ENCODE measurements around the gene AMBP. TPM values are rescaled to one million over a fixed set of nuclear protein-coding genes. Genes with fewer than 3 reads are reported as not detected.

AMBP gene
- total RNA-seq, 5 donors from 2014 or later (not counting 1 experiment from before 2014, with no cell fraction given) = 2.2 to 3.3 (median 3.0) TPM; not detected in 2

GRCh38 chr9:114081441-114082016 is 3.4 kb upstream of the AMBP start:
- no peak overlapping the region for H3K27ac ChIP-seq (ENCODE audit: low read length)
- H3K4me3 ChIP-seq (ENCODE audit: control insufficient read depth in 1 of 2, extremely low read depth in 1 of 2, low read length in 1 of 2) = no peak overlapping the region
- Mint-ChIP-seq H3K9me3 (no peaks in the 10 kb centered on the region), H3K36me3 (no peaks in the 10 kb centered on the region), H3K27me3 (peaks cover 8 to 9% of the 10 kb centered on the region in 2 donors), H3K4me1 (peaks cover 0 to 2% (median 0%) of the 10 kb centered on the region in 3 donors), H3K27ac (no peak overlapping the region), H3K4me3 (no peak overlapping the region)
- ATAC-seq (replicated peaks in 1 of 4) = no peak
- CTCF ChIA-PET = no interaction called here
- peak in 2 of 35 experiments; percentile 2 to 14 for DNase-seq
- peaks cover 0 to 32% of the 10 kb centered on the region in 2 experiments for H3K27me3 ChIP-seq (replicated peaks in 1 of 2; ENCODE audit: control insufficient read depth in 2 of 2, extremely low read depth in 1 of 2, insufficient read depth in 2 of 2, low read length in 1 of 2)
- WGBS (ENCODE audit: insufficient coverage) = 88% methylated on average over 5 of the region's 6 CpGs
- POLR2A ChIA-PET = no interaction called here
- no peaks in the 10 kb centered on the region for H3K9me3 ChIP-seq
- peaks cover 0 to 4% of the 10 kb centered on the region in 2 experiments for H3K4me1 ChIP-seq (ENCODE audit: control insufficient read depth in 1 of 2, extremely low read depth in 1 of 2, insufficient read depth in 2 of 2, low read length in 2 of 2)
- H3K36me3 ChIP-seq (ENCODE audit: control insufficient read depth in 2 of 2, extremely low read depth in 1 of 2, insufficient read depth in 1 of 2, low read length in 1 of 2) = no peaks in the 10 kb centered on the region

DNA sequence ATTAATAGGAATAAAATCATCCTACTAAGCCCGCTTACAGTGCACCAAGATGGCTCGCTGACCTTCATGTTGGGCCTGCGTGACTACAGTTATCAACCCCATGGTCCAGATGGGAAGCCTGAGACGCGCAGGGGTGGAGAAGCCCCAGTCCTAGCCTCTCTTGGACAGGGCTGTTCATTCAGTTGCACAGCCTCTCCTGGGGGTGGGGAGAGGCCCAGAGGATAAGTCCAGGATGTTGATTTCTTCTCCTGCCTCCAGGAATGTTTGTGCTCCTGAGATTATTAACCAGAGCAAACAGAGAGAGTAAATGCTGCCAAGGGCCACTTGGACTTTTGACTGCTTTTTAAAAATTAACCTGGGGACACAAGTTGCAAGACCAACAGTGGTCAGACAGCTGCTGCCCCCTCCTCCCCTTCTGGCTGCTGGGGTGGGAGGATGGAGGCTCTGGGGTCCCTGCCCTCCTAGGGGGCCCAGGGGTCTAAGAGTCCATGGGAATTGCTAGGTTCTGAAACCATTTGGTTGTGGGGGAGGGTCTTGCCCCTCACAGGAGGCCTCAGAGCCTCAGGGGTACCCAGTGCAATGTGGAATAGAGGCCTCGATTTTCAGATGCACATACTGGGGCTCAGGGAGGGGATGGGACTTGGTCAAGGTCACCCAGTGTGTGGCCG is 2.8 kb upstream of the AMBP start:
- POLR2A ChIA-PET = no interaction called here
- H3K27me3 Mint-ChIP-seq = peaks cover 12 to 13% of the 10 kb centered on the region in 2 donors
- Histone ChIP-seq H3K27ac (ENCODE audit: low read length) (no peak overlapping the region), H3K36me3 (ENCODE audit: control insufficient read depth in 2 of 2, extremely low read depth in 1 of 2, insufficient read depth in 1 of 2, low read length in 1 of 2) (no peaks in the 10 kb centered on the region), H3K9me3 (no peaks in the 10 kb centered on the region), H3K4me3 (ENCODE audit: control insufficient read depth in 1 of 2, extremely low read depth in 1 of 2, low read length in 1 of 2) (no peak overlapping the region), H3K4me1 (ENCODE audit: control insufficient read depth in 1 of 2, extremely low read depth in 1 of 2, insufficient read depth in 2 of 2, low read length in 2 of 2) (peaks cover 0 to 4% of the 10 kb centered on the region in 2 experiments), H3K27me3 (replicated peaks in 1 of 2; ENCODE audit: control insufficient read depth in 2 of 2, extremely low read depth in 1 of 2, insufficient read depth in 2 of 2, low read length in 1 of 2) (peaks cover 0 to 35% of the 10 kb centered on the region in 2 experiments)
- ATAC-seq (replicated peaks in 1 of 4) (no peak), DNase-seq (no peak)
- no peaks in the 10 kb centered on the region for H3K36me3 Mint-ChIP-seq
- peaks cover 0 to 2% (median 0%) of the 10 kb centered on the region in 3 donors for H3K4me1 Mint-ChIP-seq
- CTCF ChIA-PET = interaction anchor here in 1 of 2 donors (1.0 kb wide), 1 partner anchor 210 kb away, joined by 3 read pairs; no protein-coding TSS in a partner anchor
- H3K27ac Mint-ChIP-seq = no peak overlapping the region
- 78% methylated on average over 4 of the region's 7 CpGs for WGBS (ENCODE audit: insufficient coverage)
- no peaks in the 10 kb centered on the region for H3K9me3 Mint-ChIP-seq
- H3K4me3 Mint-ChIP-seq = no peak overlapping the region

GRCh38 chr9:114080195-114080772 is 2.2 kb upstream of the AMBP start:
- WGBS (ENCODE audit: insufficient coverage) = 75% methylated on average over 2 of the region's 5 CpGs
- no peaks in the 10 kb centered on the region for H3K9me3 ChIP-seq
- Mint-ChIP-seq H3K36me3 (no peaks in the 10 kb centered on the region), H3K4me1 (peaks cover 0 to 2% (median 0%) of the 10 kb centered on the region in 3 donors), H3K9me3 (no peaks in the 10 kb centered on the region), H3K27ac (no peak overlapping the region), H3K4me3 (no peak overlapping the region), H3K27me3 (peaks cover 18 to 19% of the 10 kb centered on the region in 2 donors)
- no peak overlapping the region for H3K4me3 ChIP-seq (ENCODE audit: control insufficient read depth in 1 of 2, extremely low read depth in 1 of 2, low read length in 1 of 2)
- POLR2A ChIA-PET = no interaction called here
- peaks cover 0 to 4% of the 10 kb centered on the region in 2 experiments for H3K4me1 ChIP-seq (ENCODE audit: control insufficient read depth in 1 of 2, extremely low read depth in 1 of 2, insufficient read depth in 2 of 2, low read length in 2 of 2)
- DNase-seq = no peak
- H3K36me3 ChIP-seq (ENCODE audit: control insufficient read depth in 2 of 2, extremely low read depth in 1 of 2, insufficient read depth in 1 of 2, low read length in 1 of 2) = no peaks in the 10 kb centered on the region
- CTCF ChIA-PET = interaction anchor here in 1 of 2 donors (1.0 kb wide), 1 partner anchor 211 kb away, joined by 3 read pairs; no protein-coding TSS in a partner anchor
- H3K27ac ChIP-seq (ENCODE audit: low read length) = no peak overlapping the region
- H3K27me3 ChIP-seq (replicated peaks in 1 of 2; ENCODE audit: control insufficient read depth in 2 of 2, extremely low read depth in 1 of 2, insufficient read depth in 2 of 2, low read length in 1 of 2) = peaks cover 0 to 40% of the 10 kb centered on the region in 2 experiments
- no peak for ATAC-seq (replicated peaks in 1 of 4)

GRCh38 chr9:114078781-114079156 is 669 bp upstream of the AMBP start:
- no peaks in the 10 kb centered on the region for H3K36me3 Mint-ChIP-seq

GRCh38 chr9:114077162-114077837 is 800 bp downstream of the AMBP start:
- Histone ChIP-seq H3K9me3 (no peaks in the 10 kb centered on the region), H3K4me1 (ENCODE audit: control insufficient read depth in 1 of 2, extremely low read depth in 1 of 2, insufficient read depth in 2 of 2, low read length in 2 of 2) (no peaks in the 10 kb centered on the region), H3K4me3 (ENCODE audit: control insufficient read depth in 1 of 2, extremely low read depth in 1 of 2, low read length in 1 of 2) (no peak overlapping the region), H3K27ac (ENCODE audit: low read length) (no peak overlapping the region), H3K36me3 (ENCODE audit: control insufficient read depth in 2 of 2, extremely low read depth in 1 of 2, insufficient read depth in 1 of 2, low read length in 1 of 2) (no peaks in the 10 kb centered on the region), H3K27me3 (replicated peaks in 1 of 2; ENCODE audit: control insufficient read depth in 2 of 2, extremely low read depth in 1 of 2, insufficient read depth in 2 of 2, low read length in 1 of 2) (peaks cover 0 to 40% of the 10 kb centered on the region in 2 experiments)
- DNase-seq = no peak
- peak in 1 of 4 experiments; percentile 4 for ATAC-seq (replicated peaks in 1 of 4)
- ChIA-PET CTCF (no interaction called here), POLR2A (no interaction called here)
- H3K9me3 Mint-ChIP-seq = no peaks in the 10 kb centered on the region
- no peak overlapping the region for H3K4me3 Mint-ChIP-seq
- H3K4me1 Mint-ChIP-seq = no peaks in the 10 kb centered on the region
- H3K27ac Mint-ChIP-seq = no peak overlapping the region
- WGBS (ENCODE audit: insufficient coverage) = 68% methylated on average over 5 of the region's 7 CpGs
- H3K36me3 Mint-ChIP-seq = no peaks in the 10 kb centered on the region
- peaks cover 19 to 25% of the 10 kb centered on the region in 2 donors for H3K27me3 Mint-ChIP-seq

More at GRCh38 chr9:114078781-114079156, 669 bp upstream of the AMBP start:
- Histone ChIP-seq H3K27me3 (replicated peaks in 1 of 2; ENCODE audit: control insufficient read depth in 2 of 2, extremely low read depth in 1 of 2, insufficient read depth in 2 of 2, low read length in 1 of 2) (peaks cover 0 to 40% of the 10 kb centered on the region in 2 experiments), H3K4me1 (ENCODE audit: control insufficient read depth in 1 of 2, extremely low read depth in 1 of 2, insufficient read depth in 2 of 2, low read length in 2 of 2) (peaks cover 0 to 4% of the 10 kb centered on the region in 2 experiments), H3K36me3 (ENCODE audit: control insufficient read depth in 2 of 2, extremely low read depth in 1 of 2, insufficient read depth in 1 of 2, low read length in 1 of 2) (no peaks in the 10 kb centered on the region), H3K4me3 (ENCODE audit: control insufficient read depth in 1 of 2, extremely low read depth in 1 of 2, low read length in 1 of 2) (no peak overlapping the region), H3K9me3 (no peaks in the 10 kb centered on the region), H3K27ac (ENCODE audit: low read length) (no peak overlapping the region)
- POLR2A ChIA-PET = no interaction called here
- peak in 1 of 35 experiments; percentile 1 for DNase-seq
- no peak for ATAC-seq (replicated peaks in 1 of 4)
- CTCF ChIA-PET = no interaction called here
- Mint-ChIP-seq H3K9me3 (no peaks in the 10 kb centered on the region), H3K4me3 (no peak overlapping the region), H3K4me1 (peaks cover 0 to 2% (median 0%) of the 10 kb centered on the region in 3 donors), H3K27me3 (peaks cover 19 to 25% of the 10 kb centered on the region in 2 donors), H3K27ac (no peak overlapping the region)
- 94% methylated on average over 5 of the region's 7 CpGs for WGBS (ENCODE audit: insufficient coverage)

Measured in T-cell (primary cell).